PC-9 (cell line): ENCODE measurements around the gene DCLRE1C. TPM values are rescaled to one million over a fixed set of nuclear protein-coding genes. Genes with fewer than 3 reads are reported as not detected.

ENCODE experiments used
- BruUV-seq: library from RNA; stranded (reverse); fragments of 400-500 nt; replicated peaks from 2 replicates; lab custom pipeline; 2021; lab: Mats Ljungman, UMichigan
- CTCF ChIA-PET: fragments of 300-600 bp; sonication (Branson Sonifier 250); formaldehyde crosslinking; loops from one replicate; lab custom pipeline; 2022; ENCODE audit warnings: antibody characterized with exemption; lab: Charles Lee
- POLR2A ChIA-PET: fragments of 300-600 bp; sonication (Branson Sonifier 250); formaldehyde crosslinking; loops from one replicate; lab custom pipeline; 2022; ENCODE audit warnings: antibody characterized with exemption; ENCODE audit not compliant: unreplicated experiment; lab: Charles Lee
- DNase-seq, 2 experiments: peaks; one replicate each; pipeline versions ENCODE4 v3.0.0 to v3.0.0-alpha.2; 2015 to 2022; ENCODE audit warnings: mixed read lengths in 1 of 2
- H2AFZ ChIP-seq: fragments of 200-600 bp; sonication (generic); 2 replicates; pipeline ENCODE4 v1.8.1; 2017; ENCODE audit warnings: antibody characterized with exemption
- H3F3A ChIP-seq: fragments of 200-600 bp; sonication (generic); 2 replicates; pipeline ENCODE4 v1.8.1; 2017; ENCODE audit warnings: antibody characterized with exemption, mild to moderate bottlenecking, low read depth; ENCODE audit not compliant: insufficient read depth
- H3K27ac ChIP-seq: fragments of 200-600 bp; sonication (generic); 2 replicates; pipeline ENCODE4 v1.6.1; 2016; ENCODE audit warnings: mixed run types
- H3K27me3 ChIP-seq: fragments of 200-600 bp; sonication (generic); 2 replicates; pipeline ENCODE4 v1.6.1; 2016; ENCODE audit warnings: low read depth, mixed run types; ENCODE audit not compliant: insufficient read depth
- H3K36me3 ChIP-seq: fragments of 200-600 bp; sonication (generic); 2 replicates; pipeline ENCODE4 v1.6.1; 2016; ENCODE audit warnings: low read depth, mixed run types
- H3K4me1 ChIP-seq: fragments of 200-600 bp; sonication (generic); replicated peaks from 2 replicates; pipeline ENCODE4 v1.6.1; 2016; ENCODE audit warnings: mixed run types; ENCODE audit not compliant: insufficient read depth
- H3K4me2 ChIP-seq: fragments of 200-600 bp; sonication (generic); 2 replicates; pipeline ENCODE4 v1.6.1; 2017; ENCODE audit warnings: mixed run types
- H3K4me3 ChIP-seq: fragments of 200-600 bp; sonication (generic); 2 replicates; pipeline ENCODE4 v1.6.1; 2016; ENCODE audit warnings: mixed run types
- H3K79me2 ChIP-seq: fragments of 200-600 bp; sonication (generic); 2 replicates; pipeline ENCODE4 v1.6.1; 2017; ENCODE audit warnings: low read depth, mixed run types
- H3K9me2 ChIP-seq: fragments of 200-600 bp; sonication (generic); 2 replicates; pipeline ENCODE4 v1.8.1; 2017; ENCODE audit warnings: mild to moderate bottlenecking; ENCODE audit not compliant: insufficient read depth
- H3K9me3 ChIP-seq: fragments of 200-600 bp; sonication (generic); 2 replicates; pipeline ENCODE4 v1.8.1; 2016; ENCODE audit warnings: low read depth; ENCODE audit not compliant: insufficient read depth
- H4K20me1 ChIP-seq: fragments of 200-600 bp; sonication (generic); 2 replicates; pipeline ENCODE4 v1.8.1; 2017; ENCODE audit not compliant: insufficient read depth
- CTCF ChIP-seq: fragments of 200-600 bp; sonication (generic); conservative IDR thresholded peaks from 2 replicates; pipeline ENCODE4 v1.6.1; 2017; ENCODE audit warnings: mixed run types, antibody characterized with exemption, mild to moderate bottlenecking, moderate library complexity
- EZH2 ChIP-seq: fragments of 200-600 bp; sonication (generic); IDR thresholded peaks from 2 replicates; pipeline ENCODE4 v1.8.0; 2017; ENCODE audit warnings: antibody characterized with exemption, low read depth
- intact Hi-C: fragments of 100-400 bp; cut with micrococcal nuclease; formaldehyde crosslinking; loops from one replicate; pipeline ENCODE4 v1.10.0; 2022; ENCODE audit not compliant: unreplicated experiment
- total RNA-seq: library from RNA; stranded (reverse); gene quantifications from 2 replicates; pipeline ENCODE4 v1.2.3, GENCODE V29; 2021

Gene DCLRE1C
- total RNA-seq, 1 experiment from 2014 or later, result 14.0 TPM

DNA sequence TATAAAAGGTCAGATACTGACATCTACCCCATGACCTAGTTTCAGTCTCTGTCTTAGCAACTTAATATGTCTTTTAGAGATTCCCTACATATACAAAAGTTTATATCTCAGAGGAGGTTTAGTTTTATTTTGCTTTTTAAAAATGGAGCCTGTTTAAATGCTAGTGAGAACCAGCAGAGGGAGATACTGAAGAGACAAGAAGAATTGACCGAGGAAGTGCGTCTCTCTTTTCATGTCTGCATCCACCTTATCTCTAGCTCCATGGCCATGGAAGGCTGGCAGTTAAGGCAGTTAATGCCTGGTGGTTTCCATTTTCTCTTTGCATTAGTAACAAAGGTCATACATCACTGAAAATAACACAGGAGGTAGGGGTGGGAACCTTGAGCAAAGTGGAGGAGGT, 64.6 kb downstream of the DCLRE1C start:
- H4K20me1 ChIP-seq, result no peaks in the 10 kb centered on the region
- no TSS peak for BruUV-seq
- H3K27ac ChIP-seq, result no peak overlapping the region
- H3K4me3 ChIP-seq, result no peak overlapping the region
- TF ChIP-seq CTCF (no peak; the same call in 1 of the 2 replicates), EZH2 (no peak)
- CTCF ChIA-PET, result no interaction called here
- H3K9me3 ChIP-seq, result no peaks in the 10 kb centered on the region
- H3F3A ChIP-seq, result no peaks in the 10 kb centered on the region
- H3K4me2 ChIP-seq, result no peak overlapping the region
- no peaks in the 10 kb centered on the region for H3K9me2 ChIP-seq
- no peaks in the 10 kb centered on the region for H3K27me3 ChIP-seq
- H3K79me2 ChIP-seq, result peaks cover 67% of the 10 kb centered on the region
- intact Hi-C loops, result no loop called here
- DNase-seq, result no peak
- POLR2A ChIA-PET, result interaction anchor here (0.5 kb wide), 1 partner anchor 1551 kb away, joined by 4 read pairs; no protein-coding TSS in a partner anchor
- H3K4me1 ChIP-seq, result no peaks in the 10 kb centered on the region
- H2AFZ ChIP-seq, result no peak overlapping the region
- H3K36me3 ChIP-seq, result no peaks in the 10 kb centered on the region

GRCh38 chr10:14884082-14884481, 69.8 kb downstream of the DCLRE1C start:
- Histone ChIP-seq H3K4me1 (peaks cover 15% of the 10 kb centered on the region), H2AFZ (no peak overlapping the region)

DNA sequence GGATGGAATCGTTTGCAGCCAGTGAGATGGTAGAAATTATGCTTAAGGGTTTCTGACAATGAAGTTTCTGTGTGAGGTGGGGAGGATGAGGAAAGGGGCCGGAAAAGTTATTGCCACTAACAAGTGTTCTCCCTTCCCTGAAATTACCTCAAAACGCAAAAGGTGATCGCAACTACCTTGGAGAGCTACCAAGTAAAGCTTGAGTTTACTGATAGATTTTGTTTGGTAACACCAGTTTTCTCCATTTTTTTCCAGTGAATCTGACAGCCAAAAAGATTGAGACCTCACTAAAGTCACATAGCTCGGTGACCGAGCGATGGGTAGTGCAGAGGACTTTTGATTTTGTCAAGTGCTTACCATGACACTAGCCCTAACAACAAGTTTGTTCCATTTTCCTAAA, 73.7 kb downstream of the DCLRE1C start:
- POLR2A ChIA-PET, result interaction anchor here (0.6 kb wide), 2 partner anchors 81 to 290 kb away, joined by 5 to 8 read pairs; no protein-coding TSS in a partner anchor
- Histone ChIP-seq H3K79me2 (peaks cover 84% of the 10 kb centered on the region), H4K20me1 (no peaks in the 10 kb centered on the region; the same call in 1 of the 2 replicates), H3K36me3 (no peaks in the 10 kb centered on the region), H3K27ac (no peak overlapping the region), H3K9me3 (no peaks in the 10 kb centered on the region), H3K9me2 (no peaks in the 10 kb centered on the region), H3K4me1 (peaks cover 24% of the 10 kb centered on the region), H3K4me2 (peak overlapping the region; percentile 95), H2AFZ (peak overlapping the region; percentile 85; the same call in 1 of the 2 replicates), H3F3A (peaks cover 10% of the 10 kb centered on the region; the same call in 1 of the 2 replicates), H3K4me3 (peak overlapping the region; percentile 67), H3K27me3 (no peaks in the 10 kb centered on the region)
- intact Hi-C loops, result no loop called here
- CTCF ChIA-PET, result no interaction called here
- TF ChIP-seq EZH2 (no peak), CTCF (no peak)
- no peak for DNase-seq
- BruUV-seq, result TSS peak; percentile 59

More at GRCh38 chr10:14884082-14884481, 69.8 kb downstream of the DCLRE1C start:
- ChIA-PET POLR2A (no interaction called here), CTCF (no interaction called here)
- Histone ChIP-seq H3F3A (no peaks in the 10 kb centered on the region), H3K4me2 (no peak overlapping the region), H4K20me1 (no peaks in the 10 kb centered on the region; the same call in 1 of the 2 replicates), H3K79me2 (peaks cover 93% of the 10 kb centered on the region), H3K9me2 (no peaks in the 10 kb centered on the region), H3K36me3 (no peaks in the 10 kb centered on the region), H3K9me3 (no peaks in the 10 kb centered on the region), H3K4me3 (no peak overlapping the region), H3K27ac (no peak overlapping the region), H3K27me3 (no peaks in the 10 kb centered on the region)
- no peak for TF ChIP-seq CTCF
- TF ChIP-seq EZH2, result no peak
- DNase-seq, result no peak
- BruUV-seq, result no TSS peak
- intact Hi-C loops, result no loop called here
